Transverse colon (tissue), 4 donors: ENCODE results near the gene MEIS3. TPM values are rescaled to one million over a fixed set of nuclear protein-coding genes. Genes with fewer than 3 reads are reported as not detected.

Source experiments
- DNase-seq: peaks from one replicate; pipeline ENCODE4 v3.0.0-alpha.2; 2019
- H3K27ac ChIP-seq, 4 donors: fragments of 200-600 bp; sonication (generic); 2 replicates each; pipeline ENCODE4 v1.5.1; 2016 to 2018; ENCODE audit warnings: inconsistent platforms in 4 of 4
- H3K27me3 ChIP-seq: fragments of 200-600 bp; sonication (generic); 2 replicates; pipeline ENCODE4 v1.5.1; 2017; ENCODE audit warnings: inconsistent platforms
- H3K36me3 ChIP-seq, 4 donors: fragments of 200-600 bp; sonication (generic); 2 replicates each; pipeline ENCODE4 v1.5.1; 2017 to 2019; ENCODE audit warnings: inconsistent platforms in 4 of 4
- H3K4me1 ChIP-seq, 4 donors: fragments of 200-600 bp; sonication (generic); 2 replicates each; pipeline ENCODE4 v1.5.1; 2017 to 2020; ENCODE audit warnings: inconsistent platforms in 4 of 4
- H3K4me3 ChIP-seq, 4 donors: fragments of 200-600 bp; sonication (generic); 1 replicate in 1 of 4; 2 replicates in 3 of 4; pipeline versions ENCODE4 v1.5.1 to v1.6.1; 2017 to 2019; ENCODE audit warnings: inconsistent platforms in 4 of 4
- H3K9me3 ChIP-seq, 2 donors: fragments of 200-600 bp; sonication (generic); 2 replicates each; pipeline ENCODE4 v1.5.1; 2017 to 2019; ENCODE audit warnings: inconsistent platforms in 2 of 2
- CTCF ChIP-seq, 5 experiments: fragments of 200-600 bp in 3 of 5; fragments of 450-650 bp in 2 of 5; sonication (generic) in 3 of 5; IDR thresholded peaks; 1 replicate in 2 of 5; 2 replicates in 3 of 5; pipeline ENCODE4 v1.5.1; 2016 to 2017; ENCODE audit warnings: antibody characterized with exemption in 5 of 5, inconsistent platforms in 3 of 5, mild to moderate bottlenecking in 2 of 5, moderate library complexity in 1 of 5
- EP300 ChIP-seq: sonication (generic); formaldehyde crosslinking; IDR thresholded peaks from one replicate; pipeline ENCODE4 v1.6.1; 2017; ENCODE audit warnings: antibody characterized with exemption, low read depth
- POLR2A ChIP-seq: fragments of 450-650 bp; IDR thresholded peaks from one replicate; pipeline ENCODE4 v1.6.1; 2016; ENCODE audit warnings: antibody characterized with exemption, mild to moderate bottlenecking, moderate library complexity
- POLR2AphosphoS5 ChIP-seq, 3 donors: sonication (generic); formaldehyde crosslinking; IDR thresholded peaks; one replicate each; pipeline ENCODE4 v1.6.1; 2016; ENCODE audit warnings: antibody characterized with exemption in 3 of 3
- WGBS, 2 donors: methylation state at CpG; one replicate each; pipeline ENCODE4 v1.1.5; 2018; ENCODE audit warnings: low coverage in 1 of 2; 5-methylcytosine and 5-hydroxymethylcytosine counted together
- in situ Hi-C, 4 donors: fragments of 200-750 bp; cut with MboI; loops; one replicate each; pipeline versions ENCODE4 v1.15.0 to v1.15.1; 2017; ENCODE audit warnings: low sequenced_read_pairs in 3 of 4, low pct_ligation_motif_present in 1 of 4, low pct_unique_long_range_greater_than_20kb in 1 of 4
- intact Hi-C: fragments of 100-400 bp; cut with DNase I; formaldehyde crosslinking; loops from one replicate; pipeline ENCODE4 v1.15.1; 2023; ENCODE audit warnings: low total_unique reads
- total RNA-seq, 4 donors: library from RNA; depleted of rRNA; stranded (reverse); fragments of >200 nt; gene quantifications; one replicate each; pipeline ENCODE4 v1.1.0, GENCODE V29; 2016

The MEIS3 gene
- total RNA-seq, 4 donors from 2014 or later: 2.3 to 56.5 (median 7.1) TPM; not detected in 1

GRCh38 chr19:47435196-47435595, 15.9 kb upstream of the MEIS3 start:
- Histone ChIP-seq H3K27me3 (peaks cover 64% of the 10 kb centered on the region), H3K9me3 (no peaks in the 10 kb centered on the region), H3K4me3 (no peak overlapping the region), H3K4me1 (peaks cover 0 to 4% (median 4%) of the 10 kb centered on the region in 4 donors), H3K27ac (no peak overlapping the region), H3K36me3 (no peaks in the 10 kb centered on the region)
- 46 to 50% methylated on average over 11 to 16 of the region's 16 CpGs for WGBS, 2 donors
- intact Hi-C loops (no loop called here), in situ Hi-C loops (loop anchor here (5.0 to 10.0 kb wide), 4 partner anchors 80 to 272 kb away; partner anchors contain the start of gene NAPA (in 1 of the 4))
- no peak for TF ChIP-seq CTCF (IDR thresholded peaks at IDR 0.05)
- no peak for TF ChIP-seq POLR2A
- TF ChIP-seq EP300: no peak
- TF ChIP-seq POLR2AphosphoS5 (IDR thresholded peaks at IDR 0.05): no peak
- DNase-seq: no peak

DNA sequence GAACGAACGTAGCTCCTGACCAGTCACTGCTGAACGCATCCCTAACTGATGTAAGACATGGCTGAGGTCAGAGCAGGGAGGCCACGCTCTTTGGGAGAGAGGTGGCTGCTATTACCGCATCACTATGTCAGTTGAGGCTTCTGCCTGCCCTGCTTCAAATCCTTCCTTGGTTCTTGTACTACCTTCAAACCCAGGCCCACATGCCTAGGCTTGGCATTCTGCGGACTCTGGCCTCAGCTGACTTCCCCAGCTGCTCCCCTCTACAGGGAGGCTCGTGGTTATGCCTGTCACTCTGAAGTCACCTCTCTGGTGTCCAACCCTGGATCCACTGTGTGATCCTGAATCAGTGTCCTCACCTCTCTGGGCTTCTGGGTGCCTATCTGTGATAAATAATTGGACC, 14.8 kb upstream of the MEIS3 start:
- in situ Hi-C loops (loop anchor here in 2 of 4 donors (10.0 kb wide), 2 partner anchors 81 to 271 kb away; partner anchors contain the start of gene NAPA (in 1 of the 2)), intact Hi-C loops (no loop called here)
- H3K4me3 ChIP-seq: no peak overlapping the region
- peaks cover 6 to 15% (median 14%) of the 10 kb centered on the region in 4 donors for H3K4me1 ChIP-seq
- H3K36me3 ChIP-seq: no peaks in the 10 kb centered on the region
- no peaks in the 10 kb centered on the region for H3K9me3 ChIP-seq
- no peak overlapping the region for H3K27ac ChIP-seq
- DNase-seq: no peak
- no peak for TF ChIP-seq EP300
- TF ChIP-seq CTCF (IDR thresholded peaks at IDR 0.05): no peak
- TF ChIP-seq POLR2AphosphoS5 (IDR thresholded peaks at IDR 0.05): no peak
- TF ChIP-seq POLR2A: no peak
- peaks cover 75% of the 10 kb centered on the region for H3K27me3 ChIP-seq
- 69% methylated on average over 7 of the region's 7 CpGs; no CpG with 5 or more reads in 1 of the 2 donors for WGBS, 2 donors

GRCh38 chr19:47433121-47433520, 13.8 kb upstream of the MEIS3 start:
- intact Hi-C loops (no loop called here), in situ Hi-C loops (loop anchor here in 2 of 4 donors (10.0 kb wide), 2 partner anchors 82 to 272 kb away; partner anchors contain the start of gene NAPA (in 1 of the 2))
- Histone ChIP-seq H3K27me3 (peaks cover 83% of the 10 kb centered on the region), H3K4me3 (no peak overlapping the region), H3K4me1 (peaks cover 6 to 25% (median 22%) of the 10 kb centered on the region in 4 donors), H3K27ac (no peak overlapping the region), H3K36me3 (no peaks in the 10 kb centered on the region), H3K9me3 (no peaks in the 10 kb centered on the region)
- no peak for DNase-seq
- TF ChIP-seq POLR2A (no peak), CTCF (IDR thresholded peaks at IDR 0.05) (no peak), POLR2AphosphoS5 (IDR thresholded peaks at IDR 0.05) (no peak), EP300 (no peak)
- 36% methylated on average over 1 of the region's 1 CpG; no CpG with 5 or more reads in 1 of the 2 donors for WGBS, 2 donors

- in situ Hi-C loops: loop anchor here in 2 of 4 donors (10.0 kb wide), 2 partner anchors 82 to 272 kb away; partner anchors contain the start of gene NAPA (in 1 of the 2)
- Histone ChIP-seq H3K27ac (no peak overlapping the region), H3K4me3 (no peak overlapping the region), H3K9me3 (no peaks in the 10 kb centered on the region), H3K4me1 (peaks cover 6 to 31% (median 27%) of the 10 kb centered on the region in 4 donors), H3K36me3 (no peaks in the 10 kb centered on the region), H3K27me3 (peaks cover 78% of the 10 kb centered on the region)
- intact Hi-C loops: no loop called here
- no peak for DNase-seq
- TF ChIP-seq EP300: no peak
- no peak for TF ChIP-seq POLR2A
- no peak for TF ChIP-seq POLR2AphosphoS5 (IDR thresholded peaks at IDR 0.05)
- TF ChIP-seq CTCF (IDR thresholded peaks at IDR 0.05): no peak
These were observed 13.2 kb upstream of the MEIS3 start for GRCh38 chr19:47432499-47432898.
